Retinal pigment epithelial cell (primary cell): Measurements from ENCODE around the gene CD22.

Source experiments
- DNase-seq: peaks from one replicate; pipeline ENCODE4 v3.0.0-alpha.2; 2010; ENCODE audit warnings: low read depth
- H3K4me3 ChIP-seq: 2 replicates; pipeline ENCODE4 v1.5.1; 2011; ENCODE audit warnings: mild to moderate bottlenecking, low read length, control low read depth, moderate library complexity
- TF ChIP-seq, protein P1 (sequence below): conservative IDR thresholded peaks from 2 replicates; pipeline ENCODE4 v1.5.1; 2011; ENCODE audit warnings: low read depth, low read length, control low read depth, inconsistent platforms

Gene CD22

DNA sequence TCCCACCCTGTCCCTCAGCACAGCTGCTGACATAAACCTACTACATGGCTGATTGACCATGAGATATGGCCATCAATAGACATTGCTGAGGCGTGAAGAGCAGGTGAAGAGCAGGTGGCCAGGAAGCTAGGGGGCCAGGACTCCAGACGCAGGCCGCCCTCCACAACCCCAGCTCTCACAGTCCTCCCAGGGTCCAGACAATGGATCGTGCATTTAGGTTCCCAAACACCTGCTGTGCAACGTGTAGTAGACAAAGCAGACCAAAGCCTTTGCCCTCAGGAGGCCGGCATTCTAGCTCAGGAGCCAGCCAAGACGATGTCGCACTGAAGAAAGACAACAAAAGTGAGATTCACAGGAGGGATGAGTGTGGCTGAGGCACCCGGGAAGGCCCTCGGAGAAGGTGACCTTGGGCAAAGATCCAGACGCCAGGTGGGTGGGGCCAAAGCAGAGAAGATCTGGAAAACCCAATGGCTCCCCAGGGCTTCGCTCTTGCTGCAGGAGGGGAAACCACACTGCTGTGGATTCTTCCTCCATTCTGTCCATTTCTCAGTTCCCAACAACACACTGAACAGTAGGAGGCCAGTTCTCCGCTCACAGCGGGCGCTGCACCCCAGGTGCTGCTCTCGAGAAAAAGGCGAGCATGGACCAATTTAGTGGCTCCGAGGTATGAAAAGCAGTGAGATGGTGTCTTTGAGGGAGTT lies 20.1 kb downstream of the CD22 start:
- H3K4me3 ChIP-seq: no peak overlapping the region
- TF ChIP-seq, protein P1, sequence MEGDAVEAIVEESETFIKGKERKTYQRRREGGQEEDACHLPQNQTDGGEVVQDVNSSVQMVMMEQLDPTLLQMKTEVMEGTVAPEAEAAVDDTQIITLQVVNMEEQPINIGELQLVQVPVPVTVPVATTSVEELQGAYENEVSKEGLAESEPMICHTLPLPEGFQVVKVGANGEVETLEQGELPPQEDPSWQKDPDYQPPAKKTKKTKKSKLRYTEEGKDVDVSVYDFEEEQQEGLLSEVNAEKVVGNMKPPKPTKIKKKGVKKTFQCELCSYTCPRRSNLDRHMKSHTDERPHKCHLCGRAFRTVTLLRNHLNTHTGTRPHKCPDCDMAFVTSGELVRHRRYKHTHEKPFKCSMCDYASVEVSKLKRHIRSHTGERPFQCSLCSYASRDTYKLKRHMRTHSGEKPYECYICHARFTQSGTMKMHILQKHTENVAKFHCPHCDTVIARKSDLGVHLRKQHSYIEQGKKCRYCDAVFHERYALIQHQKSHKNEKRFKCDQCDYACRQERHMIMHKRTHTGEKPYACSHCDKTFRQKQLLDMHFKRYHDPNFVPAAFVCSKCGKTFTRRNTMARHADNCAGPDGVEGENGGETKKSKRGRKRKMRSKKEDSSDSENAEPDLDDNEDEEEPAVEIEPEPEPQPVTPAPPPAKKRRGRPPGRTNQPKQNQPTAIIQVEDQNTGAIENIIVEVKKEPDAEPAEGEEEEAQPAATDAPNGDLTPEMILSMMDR: no peak
- DNase-seq: no peak

DNA sequence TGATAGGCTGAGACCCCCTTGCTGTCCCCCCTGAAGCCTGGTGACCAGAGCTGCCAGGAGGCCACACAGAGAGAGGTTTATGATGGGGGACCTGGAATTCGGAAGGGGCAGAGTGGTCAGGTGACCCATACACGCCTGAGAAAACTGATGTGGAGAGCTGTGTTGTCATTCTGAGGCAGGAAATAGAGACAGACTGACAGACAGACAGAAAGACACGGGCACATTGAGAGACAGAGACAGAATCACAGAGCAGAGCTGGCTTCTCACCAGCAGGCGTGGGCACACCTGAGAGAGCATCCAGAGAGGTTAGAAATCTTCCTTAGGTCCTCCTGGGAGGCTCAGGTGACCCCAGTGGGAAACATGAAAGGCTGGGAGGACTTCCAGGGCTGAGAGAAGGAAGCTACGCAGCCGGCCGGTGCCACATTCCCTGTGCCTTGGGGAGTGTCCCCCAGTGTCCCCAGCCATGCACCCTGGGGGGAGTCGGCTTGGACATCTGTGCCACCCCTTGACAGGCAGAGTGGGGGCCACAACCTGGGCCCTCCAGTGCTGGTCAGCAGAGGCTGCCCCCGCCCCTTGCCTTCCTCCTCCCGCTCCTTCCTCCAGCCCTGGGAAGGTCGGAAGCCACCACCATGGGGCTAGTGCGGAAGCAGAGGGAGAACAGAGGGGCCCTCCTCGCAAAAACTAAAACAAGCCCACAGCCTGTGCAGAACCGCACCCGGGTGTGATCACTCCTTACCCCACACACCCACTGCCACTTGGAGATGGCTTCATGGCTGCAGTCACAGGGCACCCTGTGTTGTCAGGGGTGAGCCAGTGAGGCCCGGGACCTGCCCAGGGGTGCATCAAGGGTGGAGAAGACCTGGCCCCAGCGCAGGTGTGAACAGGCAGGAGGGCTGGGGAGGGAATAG lies 20.9 kb downstream of the CD22 start:
- H3K4me3 ChIP-seq: no peak overlapping the region
- DNase-seq: no peak
- TF ChIP-seq, protein P1: no peak

DNA sequence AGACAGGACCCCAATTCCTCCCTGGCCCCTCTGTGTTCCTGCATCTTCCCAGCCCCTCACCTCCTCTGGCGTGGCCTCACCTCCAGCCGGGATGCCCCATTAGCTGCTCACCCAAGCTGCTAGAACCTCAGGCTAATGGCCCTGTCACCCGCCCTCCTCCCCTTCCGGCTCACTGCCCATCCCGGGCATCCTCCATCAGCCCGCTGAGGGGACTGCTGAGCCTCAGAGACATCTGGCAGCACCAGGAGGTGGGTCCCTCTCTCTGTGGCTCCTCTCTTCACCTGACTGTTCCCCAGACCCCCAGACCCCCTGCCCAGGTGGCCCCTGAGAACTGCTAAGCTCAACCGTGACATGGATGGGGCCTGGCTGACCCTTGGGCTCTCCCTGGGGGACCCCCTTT lies 21.6 kb downstream of the CD22 start:
- DNase-seq: no peak
- TF ChIP-seq, protein P1: no peak
- no peak overlapping the region for H3K4me3 ChIP-seq

DNA sequence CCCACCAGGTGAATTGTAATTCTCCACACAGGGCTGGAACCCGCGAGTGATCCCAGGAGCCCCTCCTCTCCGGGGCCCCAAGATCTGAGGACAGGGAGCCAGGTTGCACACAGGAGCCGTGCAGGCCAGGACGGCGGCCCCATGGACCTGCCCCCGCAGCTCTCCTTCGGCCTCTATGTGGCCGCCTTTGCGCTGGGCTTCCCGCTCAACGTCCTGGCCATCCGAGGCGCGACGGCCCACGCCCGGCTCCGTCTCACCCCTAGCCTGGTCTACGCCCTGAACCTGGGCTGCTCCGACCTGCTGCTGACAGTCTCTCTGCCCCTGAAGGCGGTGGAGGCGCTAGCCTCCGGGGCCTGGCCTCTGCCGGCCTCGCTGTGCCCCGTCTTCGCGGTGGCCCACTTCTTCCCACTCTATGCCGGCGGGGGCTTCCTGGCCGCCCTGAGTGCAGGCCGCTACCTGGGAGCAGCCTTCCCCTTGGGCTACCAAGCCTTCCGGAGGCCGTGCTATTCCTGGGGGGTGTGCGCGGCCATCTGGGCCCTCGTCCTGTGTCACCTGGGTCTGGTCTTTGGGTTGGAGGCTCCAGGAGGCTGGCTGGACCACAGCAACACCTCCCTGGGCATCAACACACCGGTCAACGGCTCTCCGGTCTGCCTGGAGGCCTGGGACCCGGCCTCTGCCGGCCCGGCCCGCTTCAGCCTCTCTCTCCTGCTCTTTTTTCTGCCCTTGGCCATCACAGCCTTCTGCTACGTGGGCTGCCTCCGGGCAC lies 22.6 kb downstream of the CD22 start:
- DNase-seq: no peak
- TF ChIP-seq, protein P1: no peak
- no peak overlapping the region for H3K4me3 ChIP-seq

DNA sequence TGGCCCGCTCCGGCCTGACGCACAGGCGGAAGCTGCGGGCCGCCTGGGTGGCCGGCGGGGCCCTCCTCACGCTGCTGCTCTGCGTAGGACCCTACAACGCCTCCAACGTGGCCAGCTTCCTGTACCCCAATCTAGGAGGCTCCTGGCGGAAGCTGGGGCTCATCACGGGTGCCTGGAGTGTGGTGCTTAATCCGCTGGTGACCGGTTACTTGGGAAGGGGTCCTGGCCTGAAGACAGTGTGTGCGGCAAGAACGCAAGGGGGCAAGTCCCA lies 23.1 kb downstream of the CD22 start:
- TF ChIP-seq, protein P1: no peak
- no peak overlapping the region for H3K4me3 ChIP-seq
- DNase-seq: no peak

DNA sequence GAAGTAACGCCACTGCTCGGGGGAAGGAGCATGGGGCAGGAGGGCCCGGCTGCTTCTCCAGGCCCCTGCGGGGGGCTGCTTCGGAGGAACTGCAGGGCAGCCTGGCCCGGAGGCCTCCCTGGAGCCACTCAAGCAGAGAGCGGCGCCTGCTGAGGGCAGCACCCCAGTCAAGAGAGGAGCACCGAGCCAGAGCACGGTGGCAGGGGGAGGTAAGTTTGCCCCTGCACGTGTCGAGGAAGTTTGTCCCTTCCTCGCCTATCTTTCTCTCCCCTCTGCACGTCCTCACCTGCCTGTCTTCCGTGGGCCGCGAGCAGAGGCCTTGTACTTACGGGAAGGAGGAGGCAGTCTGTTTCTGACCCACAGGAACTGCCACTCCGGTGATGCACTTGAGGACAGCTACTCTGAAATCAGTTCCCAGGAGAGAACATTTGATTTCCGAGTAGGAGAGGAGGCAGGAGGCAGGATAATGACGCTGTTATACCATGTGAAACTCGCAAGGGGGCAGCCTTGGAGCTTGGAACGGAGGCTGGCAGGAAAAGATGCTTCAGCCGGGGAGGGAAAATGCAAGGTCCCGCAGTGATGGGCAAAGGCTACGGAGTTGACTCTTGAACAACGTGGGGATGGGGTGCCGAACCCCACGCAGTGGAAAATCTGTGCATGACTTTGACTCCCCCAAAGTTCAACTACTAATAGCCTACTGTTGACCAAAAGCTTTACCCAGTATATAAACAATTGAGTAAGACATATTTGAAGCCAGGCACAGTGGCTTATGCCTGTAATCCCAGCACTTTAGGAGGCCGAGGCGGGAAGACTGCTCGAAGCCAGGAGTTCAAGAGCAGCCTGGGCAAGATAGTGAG lies 23.7 kb downstream of the CD22 start:
- peak; percentile 10 for DNase-seq
- TF ChIP-seq, protein P1: peak; percentile 84
- no peak overlapping the region for H3K4me3 ChIP-seq
